Eye (tissue), 1 donor: ENCODE data around the gene PHF20.
"Not testable (repeated sequence)": the region's sequence is repeated elsewhere in the genome, so short reads cannot be mapped to it uniquely, and the experiment has no call there.

ENCODE experiments used
- DNase-seq: peaks from one replicate; pipeline ENCODE4 v3.0.0-alpha.2; 2015

Gene PHF20

DNA sequence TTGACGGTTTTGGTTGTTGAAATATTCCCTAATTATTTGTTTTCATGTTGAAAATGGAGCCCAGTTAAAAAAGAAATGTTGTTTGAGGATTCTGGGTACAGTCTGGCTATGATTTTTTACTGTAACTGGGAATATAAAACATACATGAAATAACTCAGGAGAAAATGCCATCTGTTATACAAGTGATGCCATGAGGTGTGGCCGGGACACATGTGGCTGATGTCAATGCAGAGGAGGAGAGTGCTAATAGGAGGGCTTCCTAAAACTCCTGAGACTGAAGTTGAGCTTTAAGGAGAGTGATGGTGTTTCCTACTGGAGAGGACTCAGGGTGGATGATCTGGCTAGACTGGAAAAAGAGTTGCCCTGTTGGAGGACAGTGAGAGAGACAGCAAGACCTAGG, 169.8 kb downstream of the PHF20 start:
- no peak for DNase-seq

DNA sequence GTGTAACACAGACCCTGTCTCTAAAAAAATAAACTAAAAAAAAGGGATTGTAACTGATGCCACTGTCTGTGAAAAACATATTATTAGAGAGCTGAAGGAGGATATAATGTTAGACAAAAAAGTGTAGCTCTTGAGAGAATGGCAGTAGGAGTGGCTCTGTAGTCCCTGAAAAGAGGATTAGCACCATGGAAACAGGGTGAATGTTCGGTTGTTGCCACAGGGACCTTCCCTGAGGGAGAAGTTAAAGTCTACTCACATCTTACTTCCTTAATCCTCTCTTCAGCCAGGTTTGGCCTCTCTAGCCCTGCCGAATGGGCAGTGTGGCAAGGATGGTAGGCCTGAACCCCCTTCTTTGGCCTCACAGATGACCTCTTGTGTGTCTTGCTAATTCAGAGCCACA, 170.4 kb downstream of the PHF20 start:
- DNase-seq, result peak; percentile 48

DNA sequence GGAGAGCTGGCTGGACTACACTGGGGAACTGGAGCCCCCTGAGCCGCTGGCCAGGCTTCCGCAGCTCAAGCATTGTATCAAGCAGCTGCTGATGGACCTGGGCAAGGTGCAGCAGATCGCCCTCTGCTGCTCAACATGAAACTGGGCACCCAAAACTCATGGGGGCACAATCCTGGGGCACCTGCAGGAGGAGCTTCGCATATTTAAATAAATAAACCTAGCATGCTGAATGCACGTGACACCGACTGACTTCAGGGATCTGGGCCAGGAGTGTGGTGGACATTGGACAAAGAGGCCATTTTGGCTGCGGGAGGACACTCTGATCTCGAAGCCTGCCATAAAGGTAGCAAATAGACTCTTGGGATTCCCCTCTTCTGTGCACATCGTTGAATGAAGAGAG, 175.7 kb downstream of the PHF20 start:
- peak; percentile 4 for DNase-seq

DNA sequence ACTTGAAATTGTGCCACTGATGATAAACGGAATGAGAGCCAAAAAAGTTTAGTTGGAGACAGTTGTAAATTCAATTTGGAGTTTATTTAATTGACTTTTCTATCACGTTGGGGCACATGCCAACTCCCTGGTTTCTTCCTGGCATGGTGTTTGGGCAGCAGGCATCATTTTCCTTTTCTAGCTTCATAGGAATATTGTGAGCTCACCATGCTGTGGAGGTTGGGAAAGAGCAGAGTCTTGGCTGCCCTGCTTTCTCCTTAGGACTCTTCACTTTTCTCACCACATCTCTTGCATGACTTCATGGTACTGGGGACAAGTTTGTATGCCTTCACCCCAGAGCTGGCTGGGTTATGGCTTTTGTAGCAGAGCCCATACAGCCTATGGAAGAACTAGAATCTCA, 176.1 kb downstream of the PHF20 start:
- no peak for DNase-seq

DNA sequence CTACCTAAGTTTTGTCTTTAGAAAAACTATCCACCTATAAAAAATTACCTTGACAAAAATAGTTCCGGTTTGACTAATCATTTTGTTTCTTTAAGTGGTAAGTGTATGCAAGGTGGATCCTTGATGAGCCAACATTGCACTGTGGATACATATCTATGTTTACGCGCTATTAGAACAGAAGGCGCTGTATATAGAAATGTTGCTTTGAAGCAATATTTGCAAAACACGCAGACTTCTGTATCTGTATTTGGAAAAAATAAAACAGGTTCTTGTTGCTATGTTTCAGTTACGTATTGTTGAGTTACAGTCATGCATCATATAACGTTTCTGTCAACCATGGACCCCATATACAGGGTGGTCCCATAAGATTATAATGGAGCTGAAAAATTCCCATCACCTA, 178.3 kb downstream of the PHF20 start:
- DNase-seq, result no peak

DNA sequence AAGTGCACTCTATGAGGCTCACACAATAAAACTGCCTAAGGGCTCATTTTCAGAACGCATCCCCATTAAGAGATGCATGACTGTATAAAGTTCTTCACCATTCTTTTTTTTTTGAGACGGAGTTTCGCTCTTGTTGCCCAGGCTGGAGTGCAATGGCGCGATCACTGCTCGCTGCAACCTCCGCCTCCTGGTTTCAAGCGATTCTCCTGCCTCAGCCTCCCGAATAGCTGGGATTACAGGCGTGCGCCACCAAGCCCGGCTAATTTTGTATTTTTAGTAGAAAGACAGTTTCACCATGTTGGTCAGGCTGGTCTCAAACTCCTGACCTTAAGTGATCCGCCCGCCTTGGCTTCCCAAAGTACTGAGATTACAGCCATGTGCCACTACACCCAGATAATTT, 180.3 kb downstream of the PHF20 start:
- not testable (repeated sequence) for DNase-seq

DNA sequence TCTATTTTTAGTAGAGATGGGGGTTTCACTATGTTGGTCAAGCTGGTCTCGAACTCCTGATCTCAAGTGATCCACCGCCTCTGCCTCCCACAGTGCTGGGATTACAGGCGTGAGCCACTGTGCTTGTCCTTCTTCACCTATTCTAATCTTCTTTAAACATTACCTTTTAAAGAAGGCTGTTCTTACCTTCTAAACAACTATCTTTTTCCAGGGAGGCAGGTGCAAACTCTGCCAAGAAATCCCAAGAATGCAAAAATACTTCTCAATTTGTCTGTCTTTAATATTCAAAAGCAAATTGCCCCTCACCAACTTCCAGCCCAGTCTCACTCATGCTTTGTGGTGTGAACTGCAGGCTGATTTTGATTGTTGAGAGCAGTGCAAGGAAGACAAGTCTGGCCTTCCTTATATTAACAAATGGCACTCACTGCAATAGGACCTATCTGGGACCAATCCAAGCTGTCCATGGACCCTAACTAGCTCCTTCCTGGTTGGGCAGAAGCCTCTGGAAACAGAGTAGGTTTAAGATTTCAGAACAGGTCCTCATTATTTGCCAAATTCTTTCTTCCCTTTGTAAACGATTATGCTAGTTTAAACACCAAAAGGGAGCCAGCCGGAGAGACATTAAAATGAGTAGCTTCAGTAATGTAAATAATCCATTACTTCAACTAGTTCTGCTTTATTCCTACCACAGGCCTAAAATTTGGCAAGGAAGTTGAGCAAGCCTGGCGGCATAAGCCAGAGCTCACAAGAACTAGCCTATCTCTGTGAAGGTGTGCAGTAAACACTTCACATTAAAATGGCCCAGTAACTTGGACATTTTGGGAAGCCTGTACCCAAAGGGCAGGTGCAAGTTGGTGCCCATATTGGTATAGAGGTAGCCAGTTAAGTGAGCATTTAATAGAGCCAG, 180.9 kb downstream of the PHF20 start:
- peak; percentile 9 for DNase-seq

DNA sequence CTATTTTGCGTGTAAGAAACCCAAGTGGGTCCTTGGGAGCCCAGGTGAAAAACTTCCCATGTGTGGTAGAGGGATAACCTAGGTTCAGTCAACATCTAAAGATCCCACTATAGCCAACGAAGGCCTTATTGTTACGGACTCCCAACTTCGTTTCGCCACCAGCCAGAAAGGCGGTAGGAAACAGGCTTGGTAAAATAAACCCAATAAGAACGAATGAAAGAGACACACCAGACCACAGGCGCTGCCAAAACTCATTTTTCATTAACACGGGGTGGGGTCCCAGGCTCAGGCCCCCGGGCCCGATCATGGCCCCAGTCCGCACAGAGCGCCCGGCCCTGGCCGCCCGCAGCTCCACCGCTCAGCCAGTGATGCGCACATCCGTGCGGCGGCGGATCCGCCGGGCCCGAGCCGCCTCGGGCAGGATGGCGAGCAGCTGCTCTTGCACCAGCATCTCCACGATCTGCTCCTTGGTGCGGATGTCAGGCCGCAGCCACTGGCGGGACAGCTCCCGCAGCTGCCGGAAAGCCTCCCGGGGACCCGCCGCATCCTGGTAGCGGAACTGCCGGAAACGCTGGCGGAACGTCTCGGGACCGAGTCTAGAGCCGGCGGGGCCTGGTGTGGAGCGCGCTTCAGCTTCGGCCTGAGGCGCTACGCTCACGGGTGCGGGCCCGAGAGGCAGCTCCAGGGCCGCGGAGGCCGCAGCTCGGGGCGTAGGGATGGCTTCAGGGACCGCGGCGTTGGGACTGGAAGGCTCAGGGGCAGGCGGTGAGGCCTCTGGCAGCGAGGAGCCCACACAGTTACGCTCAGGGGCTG, 181.8 kb downstream of the PHF20 start:
- no peak for DNase-seq

DNA sequence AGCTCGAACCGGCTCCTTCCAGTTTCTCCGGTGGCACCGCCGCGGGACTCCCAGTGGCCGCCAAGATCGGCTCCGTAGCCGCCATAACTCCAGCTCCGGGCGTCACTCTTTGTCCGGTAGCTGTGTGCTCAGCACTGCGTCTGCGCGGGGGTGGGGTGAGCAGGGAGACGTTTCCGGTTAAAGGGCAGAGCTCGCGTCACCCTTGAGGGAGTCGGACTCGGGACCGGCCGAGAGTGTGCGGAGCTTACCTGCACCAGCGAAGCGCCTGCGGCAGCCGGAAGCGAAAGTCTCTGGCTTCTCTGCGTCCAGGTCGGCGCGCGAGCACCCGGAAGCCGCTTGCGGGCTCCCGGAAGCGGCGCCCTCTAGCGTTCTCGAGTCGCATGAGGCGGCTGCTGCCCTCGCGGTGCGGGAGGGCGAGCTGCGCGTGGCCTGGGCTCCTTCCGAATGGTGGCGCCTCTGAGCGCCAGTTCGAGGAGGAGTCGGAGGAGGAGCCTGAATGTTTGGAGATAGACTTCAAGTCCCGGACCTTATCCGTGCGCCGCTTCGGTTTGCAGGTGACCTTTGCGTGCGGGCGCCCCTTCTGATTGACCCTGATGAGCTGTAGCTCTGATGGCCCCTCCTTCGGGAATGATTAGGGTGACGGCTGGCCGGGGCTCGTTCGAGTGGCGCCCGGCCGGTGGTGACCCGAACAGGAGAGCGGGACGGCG, 182.5 kb downstream of the PHF20 start, which contains the start of gene SCAND1:
Gene SCAND1, minus strand, starts transcription at position 303 of the 707 bp plus-strand sequence. Its CDS starts 218 bp downstream, at position 85.
- peak; percentile 99 for DNase-seq

DNA sequence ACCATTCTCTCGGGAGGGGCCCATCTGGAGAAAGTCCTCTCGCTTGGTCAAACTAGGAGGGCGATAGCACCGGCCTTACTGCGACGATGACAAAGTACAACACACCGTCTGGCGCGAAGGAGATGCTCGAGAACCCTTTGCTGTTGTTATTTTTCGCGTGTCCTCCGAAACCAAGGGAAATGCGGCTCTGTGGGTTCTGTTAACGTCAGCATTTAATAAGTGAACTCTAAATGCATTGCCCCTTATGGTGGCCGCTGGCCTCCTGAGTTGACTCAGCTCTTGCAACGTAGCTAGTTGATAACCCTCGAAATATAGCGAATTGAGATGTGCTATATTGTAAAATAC, 183.1 kb downstream of the PHF20 start:
- no peak for DNase-seq

DNA sequence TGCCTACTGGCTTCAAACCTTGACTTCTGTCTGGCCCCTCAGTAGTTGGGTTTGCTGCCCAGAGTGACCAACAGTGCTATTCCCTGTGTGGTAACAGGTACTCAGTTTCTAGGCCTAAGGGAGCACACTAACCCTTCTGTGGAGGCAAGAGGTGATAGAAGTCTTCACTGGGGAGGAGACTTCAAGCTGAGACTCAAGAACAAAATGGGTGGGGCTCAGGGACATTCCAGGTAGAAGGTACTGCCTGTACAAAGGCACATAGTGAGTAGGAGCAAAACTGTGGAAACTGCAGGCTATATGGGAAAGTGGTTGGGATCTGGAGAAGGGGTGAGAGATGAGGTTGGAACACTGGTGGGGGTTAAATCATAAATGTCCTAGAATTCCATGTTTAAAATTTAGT, 184.8 kb downstream of the PHF20 start:
- no peak for DNase-seq

DNA sequence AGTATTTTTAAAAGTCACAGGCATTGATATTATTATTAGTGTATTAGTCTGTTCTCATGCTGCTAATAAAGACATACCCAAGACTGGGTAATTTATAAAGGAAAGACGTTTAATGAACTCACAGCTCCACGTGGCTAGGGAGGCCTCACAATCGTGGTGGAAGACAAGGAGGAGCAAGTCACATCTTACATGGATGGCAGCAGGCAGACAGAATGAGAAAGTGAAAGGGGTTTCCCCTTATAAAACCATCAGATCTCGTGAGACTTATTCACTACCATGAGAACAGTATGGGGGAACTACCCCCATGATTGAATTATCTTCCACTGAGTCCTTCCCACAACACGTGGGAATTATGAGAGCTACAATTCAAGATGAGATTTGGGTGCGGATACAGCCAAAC, 187.5 kb downstream of the PHF20 start:
- DNase-seq, result not testable (repeated sequence)

DNA sequence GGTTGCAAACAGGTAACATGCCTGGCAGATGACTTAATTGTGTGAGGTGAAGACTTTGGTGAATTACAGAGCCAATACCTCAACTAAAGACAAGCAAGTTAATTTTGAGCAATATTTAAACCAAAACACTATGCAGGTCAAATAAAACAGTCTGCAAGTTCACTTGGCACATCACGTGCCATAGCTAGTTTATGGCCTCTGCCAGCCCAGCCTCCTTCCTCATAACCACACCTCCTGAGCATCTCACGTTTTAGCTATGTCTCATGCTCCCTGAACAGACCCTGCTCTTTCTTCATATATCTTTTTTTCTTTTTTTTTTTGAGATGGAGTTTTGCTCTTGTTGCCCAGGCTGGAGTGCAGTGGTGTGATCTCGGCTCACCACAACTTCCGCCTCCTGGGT, 192.1 kb downstream of the PHF20 start:
- no peak for DNase-seq

DNA sequence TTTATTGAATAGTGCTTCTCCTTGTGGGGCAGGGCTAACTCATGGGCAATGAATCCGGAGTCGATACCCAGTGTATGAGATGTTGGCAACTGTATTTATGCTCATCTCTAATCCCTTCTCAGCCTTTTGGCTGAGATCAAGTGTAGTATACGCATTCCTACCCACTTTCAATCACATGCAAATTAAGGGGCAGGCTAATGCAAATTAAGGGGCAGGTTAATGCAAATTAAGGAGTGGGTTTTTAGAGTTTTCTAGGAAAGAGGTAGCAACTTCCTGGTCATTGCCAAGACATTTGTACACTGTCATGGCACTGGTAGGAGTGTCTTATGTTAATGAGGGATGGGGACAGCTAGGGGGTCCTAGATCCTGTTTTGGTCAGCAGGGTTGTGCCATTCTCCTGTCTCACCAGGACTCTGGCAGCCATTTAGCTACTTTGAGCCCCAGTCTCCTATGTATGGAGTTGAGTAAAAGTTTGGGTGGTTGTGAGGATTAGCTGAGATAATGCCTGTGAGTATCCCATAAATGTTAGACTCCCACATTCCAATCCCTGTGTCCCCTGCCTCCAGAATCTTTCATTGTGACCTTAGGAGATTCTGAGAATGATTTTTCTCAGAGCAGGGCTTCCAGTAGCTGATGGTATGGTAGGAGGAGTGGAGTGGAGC, 196.3 kb downstream of the PHF20 start, which contains the start of gene CNBD2:
Gene CNBD2, plus strand, starts transcription at position 612 of the 662 bp plus-strand sequence. CDS start 173 bp downstream, outside the sequence.
- DNase-seq, result no peak

DNA sequence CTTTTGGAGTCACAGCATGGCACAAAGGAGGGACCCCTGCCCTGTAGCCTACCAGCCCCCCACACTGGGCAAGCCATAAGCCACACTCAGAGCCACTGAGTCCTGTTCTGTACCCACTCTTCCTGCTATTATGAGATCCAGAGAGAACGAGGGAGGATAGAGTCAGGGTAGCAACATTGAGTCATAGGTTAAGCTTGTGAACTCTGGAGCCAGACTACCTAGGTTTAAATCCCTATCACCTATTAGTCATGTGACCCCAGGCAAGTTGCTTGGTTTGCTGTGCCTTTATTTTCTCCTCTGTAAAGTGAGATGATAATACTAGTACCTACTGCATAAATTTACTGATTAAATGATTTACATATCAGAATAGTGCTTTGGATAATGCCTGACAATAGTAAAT, 197.1 kb downstream of the PHF20 start:
- no peak for DNase-seq

DNA sequence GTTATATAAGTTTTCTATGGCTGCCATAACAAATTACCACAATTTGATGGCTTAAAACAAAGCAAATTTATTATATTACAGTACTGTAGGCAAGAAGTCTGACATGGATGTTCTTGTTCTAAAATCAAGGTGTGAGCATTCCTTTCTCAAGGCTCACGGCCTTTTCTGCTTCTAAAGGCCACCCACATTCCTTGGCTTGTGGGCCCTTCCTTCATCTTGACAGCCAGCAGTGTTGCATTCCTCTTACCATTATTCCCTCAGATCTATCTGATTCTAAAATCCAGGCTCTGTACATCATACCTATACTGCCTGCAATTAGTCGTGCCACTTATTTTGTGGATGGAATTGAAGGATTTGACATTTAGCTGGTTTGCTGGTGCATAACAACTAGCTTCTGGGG, 200.2 kb downstream of the PHF20 start:
- DNase-seq, result no peak

DNA sequence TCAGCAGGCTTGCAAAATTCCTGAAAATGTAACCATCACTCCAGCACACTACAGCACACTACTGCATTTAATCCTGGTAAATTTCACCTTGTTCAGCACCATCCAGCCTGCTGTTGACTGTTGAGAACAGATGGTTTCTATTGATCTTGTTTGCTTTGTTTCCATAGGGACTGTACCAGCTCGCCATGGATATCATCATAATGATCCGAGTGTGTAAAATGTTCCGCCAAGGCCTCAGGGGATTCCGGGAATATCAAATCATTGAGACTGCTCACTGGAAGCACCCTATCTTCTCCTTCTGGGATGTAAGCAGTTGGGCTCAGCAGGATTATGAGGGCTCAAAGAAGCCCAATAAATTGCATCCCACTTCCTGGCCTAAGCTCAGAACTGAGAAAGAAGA, 200.6 kb downstream of the PHF20 start:
- DNase-seq, result peak; percentile 61

DNA sequence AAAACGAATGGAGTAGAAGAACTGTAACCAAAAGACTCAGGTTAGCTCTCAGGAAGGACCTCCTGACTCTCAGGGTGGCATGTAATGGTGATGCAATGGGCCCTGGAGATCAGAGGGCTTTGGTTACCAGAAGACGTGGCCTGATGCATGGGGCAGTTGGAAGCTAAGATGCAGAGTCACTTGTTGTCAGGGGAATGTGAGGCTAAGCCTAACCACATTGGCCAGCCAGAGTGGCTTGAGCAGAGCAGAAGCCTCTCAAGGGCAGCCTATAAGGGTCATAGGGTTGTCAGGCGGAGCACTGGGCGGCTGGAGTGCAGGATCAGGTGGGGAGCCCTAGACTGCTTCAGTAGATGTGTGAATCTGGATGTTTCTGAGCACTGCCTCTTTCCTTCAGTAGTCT, 202.4 kb downstream of the PHF20 start:
- no peak for DNase-seq

DNA sequence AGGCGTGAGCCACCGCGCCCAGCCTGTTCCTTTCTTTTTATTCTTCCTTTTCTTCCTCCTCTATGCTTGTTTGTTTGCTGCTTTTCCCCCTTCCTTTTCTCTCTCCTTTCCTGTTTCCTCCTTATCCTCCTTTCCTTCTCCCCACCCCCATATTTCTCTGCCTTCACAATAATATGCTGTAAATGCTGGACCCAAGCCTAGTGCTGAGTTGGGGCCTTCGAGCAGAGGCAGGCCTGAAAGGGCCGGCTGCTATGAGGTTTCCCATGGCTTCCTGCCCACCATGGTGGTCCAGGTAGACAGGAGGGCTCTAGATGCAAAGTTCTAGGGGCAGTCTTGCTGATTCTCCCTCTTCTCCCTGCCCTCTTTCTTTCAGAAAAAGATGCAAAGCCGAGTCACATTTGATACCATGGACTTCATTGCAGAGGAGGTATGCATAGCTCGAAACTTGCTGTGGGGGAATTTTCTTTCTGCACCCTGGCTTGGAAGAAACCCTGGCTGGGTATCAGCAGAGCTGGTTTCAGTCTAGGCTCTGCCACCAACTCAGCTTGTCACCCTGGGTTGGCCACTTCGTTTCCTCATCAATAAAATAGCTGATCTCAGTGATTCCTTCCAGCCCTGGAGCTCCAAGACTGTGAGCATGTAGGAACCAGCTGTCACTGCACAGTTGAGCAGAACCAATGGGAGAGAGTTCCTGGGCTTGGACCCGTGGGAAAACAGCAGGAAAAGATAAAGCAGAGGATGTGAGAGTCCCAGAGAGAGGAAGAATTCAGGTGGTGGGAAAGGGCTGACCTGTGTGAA, 204.0 kb downstream of the PHF20 start:
- no peak for DNase-seq

DNA sequence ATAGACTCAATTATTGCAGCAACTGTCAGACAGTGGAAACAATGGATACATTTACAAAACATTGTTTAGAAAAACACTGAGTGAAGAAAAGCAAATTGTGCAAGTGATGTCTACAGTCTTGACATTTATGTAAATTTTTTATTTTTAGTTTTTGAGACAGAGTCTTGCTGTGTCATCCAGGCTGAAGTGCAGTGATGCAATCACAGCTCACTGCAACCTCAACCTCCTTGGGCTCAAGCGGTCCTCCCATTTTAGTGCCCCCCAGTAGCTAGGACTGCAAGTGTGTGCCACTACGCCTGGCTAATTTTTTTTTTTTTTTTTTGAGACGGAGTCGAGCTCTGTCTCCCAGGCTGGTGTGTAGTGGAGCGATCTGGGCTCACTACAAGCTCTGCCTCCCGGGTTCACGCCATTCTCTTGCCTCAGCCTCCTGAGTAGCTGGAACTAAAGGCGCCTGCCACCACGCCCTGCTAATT, 206.3 kb downstream of the PHF20 start:
- DNase-seq, result no peak

DNA sequence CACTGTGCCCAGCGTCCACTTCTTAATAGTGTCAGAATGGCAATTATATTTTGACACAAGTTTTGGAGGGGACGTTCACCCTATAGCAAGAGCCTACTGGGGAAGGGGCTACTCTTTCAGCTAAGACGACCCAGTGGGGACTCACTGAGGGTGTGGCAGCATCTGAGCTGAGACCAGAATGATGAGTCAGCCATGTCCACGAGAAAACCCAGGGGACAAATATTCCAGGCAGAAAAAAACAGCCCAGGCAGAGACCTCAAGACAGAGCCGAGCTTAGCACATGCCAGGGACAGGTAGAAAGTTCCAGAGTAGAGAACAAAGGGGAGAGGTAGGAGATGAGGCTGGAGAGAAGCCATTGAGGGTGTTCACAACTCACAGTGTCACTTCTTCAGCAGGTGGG, 207.7 kb downstream of the PHF20 start:
- no peak for DNase-seq

DNA sequence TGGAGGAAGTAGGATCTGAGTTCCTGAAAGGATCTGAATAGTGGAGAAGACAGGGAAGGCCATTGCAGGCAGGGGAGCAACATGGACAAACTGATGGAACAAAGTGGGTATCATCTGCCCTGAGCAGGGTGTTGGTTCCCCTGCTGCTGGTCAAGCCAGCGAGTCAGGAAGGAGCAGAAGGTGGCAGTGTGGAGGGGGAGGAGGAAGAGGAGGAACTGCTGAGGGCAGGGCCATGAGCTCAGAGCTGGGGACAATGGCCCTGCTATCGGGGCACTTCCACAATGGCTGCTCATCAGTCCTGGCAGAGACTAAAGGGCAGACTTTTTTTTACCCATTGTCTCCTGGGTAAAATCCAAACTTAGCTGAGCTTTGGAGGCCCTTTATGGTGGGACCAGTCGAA, 210.2 kb downstream of the PHF20 start:
- DNase-seq, result no peak
